Mesendoderm (in vitro differentiated cells): ENCODE measurements around the gene LHX3.

Experiments
- DNase-seq: peaks from one replicate; pipeline ENCODE4 v3.0.0; 2013
- H2AK5ac ChIP-seq: 2 replicates; pipeline ENCODE4 v1.6.1; 2013; ENCODE audit warnings: low read length, inconsistent platforms
- H2BK120ac ChIP-seq: 2 replicates; pipeline ENCODE4 v1.6.1; 2013; ENCODE audit warnings: low read depth, mild to moderate bottlenecking, low read length, moderate library complexity, mixed read lengths
- H2BK15ac ChIP-seq: replicated peaks from 2 replicates; pipeline ENCODE4 v1.6.1; 2013; ENCODE audit warnings: low read depth, mild to moderate bottlenecking, moderate library complexity
- H2BK5ac ChIP-seq: 2 replicates; pipeline ENCODE4 v1.6.1; 2013; ENCODE audit warnings: low read length, inconsistent platforms
- H3K18ac ChIP-seq: 2 replicates; pipeline ENCODE4 v1.6.1; 2013; ENCODE audit warnings: mild to moderate bottlenecking, low read length, mixed read lengths
- H3K23ac ChIP-seq: one replicate; pipeline ENCODE4 v1.6.1; 2013; ENCODE audit warnings: low read length
- H3K27ac ChIP-seq: 2 replicates; pipeline ENCODE4 v1.5.1; 2013; ENCODE audit warnings: low read depth, mild to moderate bottlenecking, inconsistent platforms, low read length, moderate library complexity
- H3K27me3 ChIP-seq: 2 replicates; pipeline ENCODE4 v1.6.1; 2013; ENCODE audit warnings: low read length, control low read depth, mild to moderate bottlenecking, inconsistent platforms; ENCODE audit not compliant: insufficient read depth, poor library complexity
- H3K36me3 ChIP-seq: 2 replicates; pipeline ENCODE4 v1.6.1; 2013; ENCODE audit warnings: low read length, inconsistent platforms; ENCODE audit not compliant: control insufficient read depth, insufficient read depth
- H3K4ac ChIP-seq: one replicate; pipeline ENCODE4 v1.6.1; 2013; ENCODE audit warnings: low read depth, mild to moderate bottlenecking, low read length, moderate library complexity
- H3K4me1 ChIP-seq: 2 replicates; pipeline ENCODE4 v1.6.1; 2013; ENCODE audit warnings: low read depth, low read length, inconsistent platforms; ENCODE audit not compliant: control insufficient read depth
- H3K4me2 ChIP-seq: 2 replicates; pipeline ENCODE4 v1.6.1; 2013; ENCODE audit warnings: low read length
- H3K4me3 ChIP-seq: 2 replicates; pipeline ENCODE4 v1.5.1; 2013; ENCODE audit warnings: mild to moderate bottlenecking, low read length
- H3K56ac ChIP-seq: one replicate; pipeline ENCODE4 v1.6.1; 2013; ENCODE audit warnings: low read length
- H3K79me1 ChIP-seq: 2 replicates; pipeline ENCODE4 v1.6.1; 2013; ENCODE audit warnings: low read length, inconsistent platforms
- H3K79me2 ChIP-seq: 2 replicates; pipeline ENCODE4 v1.6.1; 2013; ENCODE audit warnings: mild to moderate bottlenecking, low read length; ENCODE audit not compliant: control insufficient read depth, insufficient read depth
- H3K9ac ChIP-seq: 2 replicates; pipeline ENCODE4 v1.6.1; 2013; ENCODE audit warnings: low read length, inconsistent platforms
- H4K5ac ChIP-seq: one replicate; pipeline ENCODE4 v1.6.1; 2013; ENCODE audit warnings: low read length
- H4K8ac ChIP-seq: one replicate; pipeline ENCODE4 v1.6.1; 2013; ENCODE audit warnings: low read depth, mild to moderate bottlenecking, control low read depth, low read length, moderate library complexity
- WGBS: extraction: QIAGEN DNeasy Blood & Tissue Kit; methylation state at CpG from one replicate; pipeline ENCODE4 v1.1.7; 2013; ENCODE audit warnings: low lambda C conversion rate, missing lambda C conversion rate; ENCODE audit not compliant: insufficient coverage; ENCODE audit errors: extremely low coverage; 5-methylcytosine and 5-hydroxymethylcytosine counted together

The LHX3 gene

GRCh38 chr9:136173648-136174290, 31.2 kb downstream of the LHX3 start:
- Histone ChIP-seq H3K23ac (no peak overlapping the region), H3K56ac (no peak overlapping the region), H3K18ac (no peak overlapping the region), H3K79me1 (no peaks in the 10 kb centered on the region), H3K79me2 (no peaks in the 10 kb centered on the region), H3K4me3 (no peak overlapping the region), H3K36me3 (no peaks in the 10 kb centered on the region), H2BK120ac (no peak overlapping the region), H4K8ac (no peak overlapping the region), H3K4me2 (no peak overlapping the region), H4K5ac (no peak overlapping the region), H2BK15ac (no peak overlapping the region), H2AK5ac (no peak overlapping the region), H3K27ac (no peak overlapping the region), H3K4me1 (peaks cover 3% of the 10 kb centered on the region), H3K9ac (no peak overlapping the region), H3K27me3 (no peaks in the 10 kb centered on the region), H3K4ac (no peak overlapping the region), H2BK5ac (no peak overlapping the region)
- no CpG with 5 or more reads among the region's 14 CpGs for WGBS
- no peak for DNase-seq

GRCh38 chr9:136172412-136173079, 32.4 kb downstream of the LHX3 start:
- H4K5ac ChIP-seq: no peak overlapping the region
- H3K23ac ChIP-seq: no peak overlapping the region
- H3K18ac ChIP-seq: no peak overlapping the region
- DNase-seq: peak; percentile 61
- no peak overlapping the region for H2AK5ac ChIP-seq
- H3K9ac ChIP-seq: no peak overlapping the region
- H2BK120ac ChIP-seq: no peak overlapping the region
- no peaks in the 10 kb centered on the region for H3K79me1 ChIP-seq
- H3K79me2 ChIP-seq: no peaks in the 10 kb centered on the region
- no CpG with 5 or more reads among the region's 16 CpGs for WGBS
- H4K8ac ChIP-seq: no peak overlapping the region
- H3K4me1 ChIP-seq: peaks cover 3% of the 10 kb centered on the region
- H3K36me3 ChIP-seq: no peaks in the 10 kb centered on the region
- no peak overlapping the region for H3K27ac ChIP-seq
- H3K4me2 ChIP-seq: no peak overlapping the region
- H3K56ac ChIP-seq: no peak overlapping the region
- H3K27me3 ChIP-seq: no peaks in the 10 kb centered on the region
- no peak overlapping the region for H2BK15ac ChIP-seq
- no peak overlapping the region for H3K4ac ChIP-seq
- H2BK5ac ChIP-seq: no peak overlapping the region
- H3K4me3 ChIP-seq: no peak overlapping the region

GRCh38 chr9:136171801-136172411, 33.0 kb downstream of the LHX3 start:
- Histone ChIP-seq H3K56ac (peak overlapping the region; percentile 3), H3K4ac (no peak overlapping the region), H2BK5ac (no peak overlapping the region), H2AK5ac (no peak overlapping the region), H3K27ac (no peak overlapping the region), H2BK15ac (no peak overlapping the region), H3K27me3 (no peaks in the 10 kb centered on the region), H3K4me2 (no peak overlapping the region), H3K79me1 (no peaks in the 10 kb centered on the region), H3K36me3 (no peaks in the 10 kb centered on the region), H4K8ac (no peak overlapping the region), H3K79me2 (no peaks in the 10 kb centered on the region), H3K23ac (peak overlapping the region; percentile 80), H2BK120ac (no peak overlapping the region), H3K18ac (no peak overlapping the region), H3K4me1 (peaks cover 3% of the 10 kb centered on the region), H3K4me3 (no peak overlapping the region), H3K9ac (no peak overlapping the region), H4K5ac (no peak overlapping the region)
- no CpG with 5 or more reads among the region's 11 CpGs for WGBS
- DNase-seq: no peak

GRCh38 chr9:136171009-136171800, 33.7 kb downstream of the LHX3 start:
- Histone ChIP-seq H3K9ac (peak overlapping the region; percentile 27), H2AK5ac (no peak overlapping the region), H3K56ac (peak overlapping the region; percentile 60), H2BK5ac (no peak overlapping the region), H3K4me1 (peaks cover 3% of the 10 kb centered on the region), H3K36me3 (no peaks in the 10 kb centered on the region), H3K27me3 (no peaks in the 10 kb centered on the region), H4K5ac (no peak overlapping the region), H2BK120ac (no peak overlapping the region), H3K4ac (no peak overlapping the region), H4K8ac (no peak overlapping the region), H3K4me3 (no peak overlapping the region), H3K79me2 (no peaks in the 10 kb centered on the region), H2BK15ac (no peak overlapping the region), H3K79me1 (no peaks in the 10 kb centered on the region), H3K23ac (peak overlapping the region; percentile 80), H3K18ac (no peak overlapping the region), H3K4me2 (no peak overlapping the region), H3K27ac (peak overlapping the region; percentile 25)
- DNase-seq: peak; percentile 86
- no CpG with 5 or more reads among the region's 16 CpGs for WGBS

GRCh38 chr9:136170006-136170901, 34.7 kb downstream of the LHX3 start:
- H3K36me3 ChIP-seq: no peaks in the 10 kb centered on the region
- no peak overlapping the region for H3K4ac ChIP-seq
- no peak overlapping the region for H2BK120ac ChIP-seq
- no peak overlapping the region for H3K4me3 ChIP-seq
- no peak overlapping the region for H3K4me2 ChIP-seq
- no peak overlapping the region for H4K8ac ChIP-seq
- no peak overlapping the region for H3K18ac ChIP-seq
- no peak overlapping the region for H2AK5ac ChIP-seq
- H3K27me3 ChIP-seq: no peaks in the 10 kb centered on the region
- no peaks in the 10 kb centered on the region for H3K79me1 ChIP-seq
- H3K23ac ChIP-seq: no peak overlapping the region
- no CpG with 5 or more reads among the region's 28 CpGs for WGBS
- H3K56ac ChIP-seq: no peak overlapping the region
- H3K27ac ChIP-seq: no peak overlapping the region
- no peak overlapping the region for H2BK5ac ChIP-seq
- no peak overlapping the region for H3K9ac ChIP-seq
- H3K4me1 ChIP-seq: peaks cover 3% of the 10 kb centered on the region
- H2BK15ac ChIP-seq: no peak overlapping the region
- no peak for DNase-seq
- H4K5ac ChIP-seq: no peak overlapping the region
- no peaks in the 10 kb centered on the region for H3K79me2 ChIP-seq
